Thyroid gland (tissue), 4 donors: ENCODE results near the gene AIFM1.

Source experiments
- POLR2A ChIP-seq, 2 donors: fragments of 450-650 bp; IDR thresholded peaks; one replicate each; pipeline ENCODE4 v1.6.1; 2017; ENCODE audit warnings: antibody characterized with exemption in 2 of 2, mild to moderate bottlenecking in 2 of 2, moderate library complexity in 1 of 2
- TF ChIP-seq, protein P1 (sequence below), 6 experiments: fragments of 200-600 bp in 3 of 6; fragments of 450-650 bp in 3 of 6; sonication (generic) in 3 of 6; IDR thresholded peaks; one replicate each; pipeline ENCODE4 v1.5.1; 2016 to 2019; ENCODE audit warnings: antibody characterized with exemption in 6 of 6, mild to moderate bottlenecking in 2 of 6, inconsistent platforms in 1 of 6, moderate library complexity in 1 of 6

DNA sequence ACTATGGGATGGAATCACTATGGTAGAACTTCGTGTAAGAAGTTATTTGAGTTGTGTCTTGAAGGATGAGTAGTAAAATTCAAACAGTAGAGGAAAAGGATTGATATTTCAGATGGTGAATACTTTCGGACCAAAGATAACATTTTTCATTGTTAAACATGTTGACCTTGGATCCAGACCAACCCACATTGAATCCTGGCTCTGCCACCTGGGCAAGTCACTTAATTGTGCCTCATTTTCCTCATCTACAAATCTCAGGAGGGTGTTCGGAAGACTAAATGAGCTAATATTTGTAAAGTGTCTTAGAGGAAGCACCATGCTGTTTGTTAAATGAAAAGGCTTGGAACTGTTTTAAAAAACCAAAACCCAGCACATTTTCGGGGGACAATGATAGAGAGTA, 1.4 kb upstream of the AIFM1 start:
- TF ChIP-seq, protein P1, sequence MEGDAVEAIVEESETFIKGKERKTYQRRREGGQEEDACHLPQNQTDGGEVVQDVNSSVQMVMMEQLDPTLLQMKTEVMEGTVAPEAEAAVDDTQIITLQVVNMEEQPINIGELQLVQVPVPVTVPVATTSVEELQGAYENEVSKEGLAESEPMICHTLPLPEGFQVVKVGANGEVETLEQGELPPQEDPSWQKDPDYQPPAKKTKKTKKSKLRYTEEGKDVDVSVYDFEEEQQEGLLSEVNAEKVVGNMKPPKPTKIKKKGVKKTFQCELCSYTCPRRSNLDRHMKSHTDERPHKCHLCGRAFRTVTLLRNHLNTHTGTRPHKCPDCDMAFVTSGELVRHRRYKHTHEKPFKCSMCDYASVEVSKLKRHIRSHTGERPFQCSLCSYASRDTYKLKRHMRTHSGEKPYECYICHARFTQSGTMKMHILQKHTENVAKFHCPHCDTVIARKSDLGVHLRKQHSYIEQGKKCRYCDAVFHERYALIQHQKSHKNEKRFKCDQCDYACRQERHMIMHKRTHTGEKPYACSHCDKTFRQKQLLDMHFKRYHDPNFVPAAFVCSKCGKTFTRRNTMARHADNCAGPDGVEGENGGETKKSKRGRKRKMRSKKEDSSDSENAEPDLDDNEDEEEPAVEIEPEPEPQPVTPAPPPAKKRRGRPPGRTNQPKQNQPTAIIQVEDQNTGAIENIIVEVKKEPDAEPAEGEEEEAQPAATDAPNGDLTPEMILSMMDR (IDR thresholded peaks at IDR 0.05), result no peak
- no peak for TF ChIP-seq POLR2A (IDR thresholded peaks at IDR 0.05)
